Esophagus squamous epithelium (tissue), 4 donors: ENCODE data around the gene NUDT1.

ENCODE experiments used
- POLR2A ChIP-seq, 4 donors: fragments of 450-650 bp; IDR thresholded peaks; one replicate each; pipeline ENCODE4 v1.6.1; 2017; ENCODE audit warnings: antibody characterized with exemption in 4 of 4, mild to moderate bottlenecking in 4 of 4, moderate library complexity in 3 of 4
- TF ChIP-seq, protein P1 (sequence below), 6 experiments: fragments of 450-650 bp in 4 of 6; fragments of 200-600 bp in 2 of 6; sonication (generic) in 2 of 6; IDR thresholded peaks; one replicate each; pipeline ENCODE4 v1.5.1; 2016 to 2019; ENCODE audit warnings: antibody characterized with exemption in 6 of 6, mild to moderate bottlenecking in 4 of 6, moderate library complexity in 4 of 6

- TF ChIP-seq, protein P1, sequence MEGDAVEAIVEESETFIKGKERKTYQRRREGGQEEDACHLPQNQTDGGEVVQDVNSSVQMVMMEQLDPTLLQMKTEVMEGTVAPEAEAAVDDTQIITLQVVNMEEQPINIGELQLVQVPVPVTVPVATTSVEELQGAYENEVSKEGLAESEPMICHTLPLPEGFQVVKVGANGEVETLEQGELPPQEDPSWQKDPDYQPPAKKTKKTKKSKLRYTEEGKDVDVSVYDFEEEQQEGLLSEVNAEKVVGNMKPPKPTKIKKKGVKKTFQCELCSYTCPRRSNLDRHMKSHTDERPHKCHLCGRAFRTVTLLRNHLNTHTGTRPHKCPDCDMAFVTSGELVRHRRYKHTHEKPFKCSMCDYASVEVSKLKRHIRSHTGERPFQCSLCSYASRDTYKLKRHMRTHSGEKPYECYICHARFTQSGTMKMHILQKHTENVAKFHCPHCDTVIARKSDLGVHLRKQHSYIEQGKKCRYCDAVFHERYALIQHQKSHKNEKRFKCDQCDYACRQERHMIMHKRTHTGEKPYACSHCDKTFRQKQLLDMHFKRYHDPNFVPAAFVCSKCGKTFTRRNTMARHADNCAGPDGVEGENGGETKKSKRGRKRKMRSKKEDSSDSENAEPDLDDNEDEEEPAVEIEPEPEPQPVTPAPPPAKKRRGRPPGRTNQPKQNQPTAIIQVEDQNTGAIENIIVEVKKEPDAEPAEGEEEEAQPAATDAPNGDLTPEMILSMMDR (IDR thresholded peaks at IDR 0.05) = no peak
- TF ChIP-seq POLR2A (IDR thresholded peaks at IDR 0.05) = no peak
These were observed 13.4 kb downstream of the NUDT1 start for GRCh38 chr7:2255145-2256139.
